ENCODE measurements around the gene LTA. TPM values are rescaled to one million over a fixed set of nuclear protein-coding genes. Genes with fewer than 3 reads are reported as not detected.

The LTA gene, protein sequence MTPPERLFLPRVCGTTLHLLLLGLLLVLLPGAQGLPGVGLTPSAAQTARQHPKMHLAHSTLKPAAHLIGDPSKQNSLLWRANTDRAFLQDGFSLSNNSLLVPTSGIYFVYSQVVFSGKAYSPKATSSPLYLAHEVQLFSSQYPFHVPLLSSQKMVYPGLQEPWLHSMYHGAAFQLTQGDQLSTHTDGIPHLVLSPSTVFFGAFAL
- total RNA-seq = under 1 TPM in 1 of 2 donors, not detected in 1; under 0.01 TPM

DNA sequence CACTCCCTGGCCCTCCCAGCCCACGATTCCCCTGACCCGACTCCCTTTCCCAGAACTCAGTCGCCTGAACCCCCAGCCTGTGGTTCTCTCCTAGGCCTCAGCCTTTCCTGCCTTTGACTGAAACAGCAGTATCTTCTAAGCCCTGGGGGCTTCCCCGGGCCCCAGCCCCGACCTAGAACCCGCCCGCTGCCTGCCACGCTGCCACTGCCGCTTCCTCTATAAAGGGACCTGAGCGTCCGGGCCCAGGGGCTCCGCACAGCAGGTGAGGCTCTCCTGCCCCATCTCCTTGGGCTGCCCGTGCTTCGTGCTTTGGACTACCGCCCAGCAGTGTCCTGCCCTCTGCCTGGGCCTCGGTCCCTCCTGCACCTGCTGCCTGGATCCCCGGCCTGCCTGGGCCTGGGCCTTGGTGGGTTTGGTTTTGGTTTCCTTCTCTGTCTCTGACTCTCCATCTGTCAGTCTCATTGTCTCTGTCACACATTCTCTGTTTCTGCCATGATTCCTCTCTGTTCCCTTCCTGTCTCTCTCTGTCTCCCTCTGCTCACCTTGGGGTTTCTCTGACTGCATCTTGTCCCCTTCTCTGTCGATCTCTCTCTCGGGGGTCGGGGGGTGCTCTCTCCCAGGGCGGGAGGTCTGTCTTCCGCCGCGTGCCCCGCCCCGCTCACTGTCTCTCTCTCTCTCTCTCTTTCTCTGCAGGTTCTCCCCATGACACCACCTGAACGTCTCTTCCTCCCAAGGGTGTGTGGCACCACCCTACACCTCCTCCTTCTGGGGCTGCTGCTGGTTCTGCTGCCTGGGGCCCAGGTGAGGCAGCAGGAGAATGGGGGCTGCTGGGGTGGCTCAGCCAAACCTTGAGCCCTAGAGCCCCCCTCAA is at the start of gene LTA:
TSS of gene LTA (plus strand) at position 249 of the 871 bp plus-strand sequence. CDS start at position 703, 454 bp downstream.

DNA sequence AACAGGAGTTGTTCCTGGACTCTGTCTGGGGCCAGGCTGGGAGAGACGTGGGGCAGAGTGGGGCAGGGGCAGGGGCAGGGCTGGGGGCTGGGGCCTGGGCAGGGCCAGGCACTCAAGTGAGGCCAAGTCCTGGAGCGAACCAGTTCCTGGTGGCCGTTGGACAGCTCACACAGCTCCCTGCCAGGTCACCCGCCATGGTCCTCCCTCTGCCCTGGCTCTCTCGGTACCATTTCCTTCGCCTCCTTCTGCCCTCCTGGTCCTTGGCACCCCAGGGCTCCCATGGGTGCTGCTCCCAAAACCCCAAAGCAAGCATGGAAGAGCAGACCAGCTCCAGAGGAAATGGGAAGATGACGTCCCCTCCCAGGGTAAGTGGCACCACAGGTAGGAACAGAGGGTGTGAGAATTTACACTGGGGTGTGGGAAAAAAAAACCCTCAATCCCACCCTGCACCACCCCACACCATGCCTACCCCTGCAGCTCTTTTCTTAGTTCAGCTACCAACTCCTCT is 43.2 kb upstream of the LTA start, which contains the start of gene MCCD1:
TSS of gene MCCD1 (plus strand) at position 142 of the 508 bp plus-strand sequence. CDS start at position 195, 53 bp downstream.

DNA sequence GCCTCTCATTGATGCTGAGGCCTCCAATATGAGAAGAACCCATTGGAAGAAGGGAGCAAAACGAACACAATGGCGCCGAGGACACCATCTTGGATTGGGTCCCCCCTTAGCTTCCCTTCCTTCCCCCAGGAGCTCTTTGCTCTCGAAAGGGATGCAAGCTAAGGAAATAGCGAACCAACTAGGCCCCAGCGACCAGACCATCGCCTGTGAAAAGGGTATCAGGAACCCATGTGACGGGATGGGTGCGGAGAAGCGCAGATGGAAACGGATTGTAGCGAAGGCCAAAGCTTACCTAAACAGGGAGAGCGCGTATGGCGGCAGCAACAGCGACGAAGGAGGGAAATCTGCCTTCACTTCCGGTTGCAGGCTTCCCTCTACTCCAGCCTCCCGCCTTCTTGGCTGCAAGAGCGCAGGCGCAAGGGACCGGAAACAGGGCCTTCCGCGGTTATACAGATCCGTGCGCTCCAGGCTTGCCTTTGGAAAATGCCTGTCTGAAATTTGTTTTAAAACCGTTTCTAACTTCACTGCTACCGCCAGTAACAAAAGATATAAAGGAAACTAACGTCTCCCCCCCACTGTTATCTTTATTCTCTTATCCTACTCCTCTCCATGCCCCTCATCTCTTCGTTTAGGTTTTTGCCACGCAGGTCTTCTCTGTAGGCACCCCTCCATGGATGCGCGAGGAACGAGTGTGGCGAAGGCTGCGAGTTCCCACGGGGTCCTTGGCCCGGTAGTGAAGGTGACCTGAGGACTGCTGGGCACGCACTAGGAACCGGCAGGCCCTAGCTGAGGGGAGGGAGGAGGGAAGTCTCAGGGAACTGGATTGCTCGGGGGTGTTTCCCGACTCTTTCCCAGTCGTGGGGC is 30.2 kb upstream of the LTA start, which contains the start of gene DDX39B:
TSS of gene DDX39B (minus strand) at position 346 of the 864 bp plus-strand sequence. CDS start 1,471 bp downstream, outside the sequence.

DNA sequence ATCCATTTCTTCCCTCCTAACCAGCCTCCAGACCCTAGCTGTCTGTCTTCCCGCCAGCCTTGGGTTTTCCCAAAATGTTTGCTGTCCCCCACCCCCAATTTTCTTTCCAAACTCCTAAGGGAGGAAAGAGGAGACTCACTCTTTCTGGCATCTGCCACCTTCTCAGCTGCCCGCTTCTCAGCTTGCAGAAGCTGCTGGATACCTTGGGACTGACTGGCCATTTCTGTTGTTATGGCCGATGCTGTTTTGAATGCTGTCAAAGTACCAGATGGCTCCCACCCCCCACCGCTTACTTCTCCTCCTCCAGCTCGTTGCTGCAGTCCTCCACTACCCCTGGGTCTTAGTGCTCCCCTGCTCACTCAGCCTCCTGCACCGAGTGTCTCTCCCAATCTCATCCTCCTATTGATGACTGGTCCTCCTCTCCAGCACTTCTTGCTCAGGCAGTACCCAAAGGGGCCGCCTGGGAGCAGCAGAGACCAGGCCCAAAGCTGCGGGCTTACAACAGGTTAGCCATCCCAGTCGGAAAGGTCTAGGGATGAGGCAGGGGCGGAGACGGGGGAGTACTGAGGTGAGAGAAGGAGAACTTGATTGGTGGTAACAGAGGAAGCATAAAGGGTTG is 25.6 kb upstream of the LTA start, which contains the start of gene ATP6V1G2:
TSS of gene ATP6V1G2 (minus strand) at position 270 of the 619 bp plus-strand sequence. CDS start at position 221, 49 bp downstream.

DNA sequence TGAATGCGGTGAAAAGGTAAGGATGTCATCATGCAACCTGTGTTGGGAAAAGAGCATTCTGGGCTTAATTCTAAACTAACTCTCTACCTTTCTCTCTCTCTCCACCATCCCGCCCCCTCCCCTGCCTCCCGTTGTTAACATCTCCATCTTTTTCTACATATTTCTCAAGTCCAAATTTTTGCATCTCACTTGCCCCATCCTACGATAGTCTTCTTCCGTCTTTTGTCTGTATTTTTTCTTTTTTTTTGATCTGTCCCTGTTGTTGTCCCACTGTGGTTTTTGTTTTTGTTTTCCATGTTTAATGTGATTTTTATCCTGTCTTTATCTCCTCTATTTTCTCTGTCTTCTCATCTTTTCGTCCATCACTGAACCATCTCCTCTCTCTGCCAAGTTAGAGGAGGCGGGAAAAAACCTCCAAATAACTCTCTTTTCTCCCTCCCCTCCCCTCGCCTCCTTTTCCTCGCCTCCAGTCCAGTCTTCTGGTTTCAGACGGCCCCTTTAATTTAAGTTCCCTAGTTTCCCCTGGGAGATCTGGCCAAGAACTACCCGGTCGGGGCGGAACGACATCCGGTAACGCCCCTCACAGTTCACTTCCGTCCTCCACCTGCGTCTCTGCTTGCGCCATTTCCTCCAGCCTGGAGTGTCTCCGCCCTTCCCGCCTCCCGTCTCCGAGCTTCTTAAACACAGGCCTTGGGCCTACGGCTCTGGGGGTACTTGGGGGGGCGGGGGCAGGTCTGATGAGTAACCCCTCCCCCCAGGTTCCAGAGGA is 24.9 kb upstream of the LTA start, which contains the start of gene NFKBIL1:
TSS of gene NFKBIL1 (plus strand) at position 651 of the 769 bp plus-strand sequence. CDS start at position 738, 87 bp downstream.

DNA sequence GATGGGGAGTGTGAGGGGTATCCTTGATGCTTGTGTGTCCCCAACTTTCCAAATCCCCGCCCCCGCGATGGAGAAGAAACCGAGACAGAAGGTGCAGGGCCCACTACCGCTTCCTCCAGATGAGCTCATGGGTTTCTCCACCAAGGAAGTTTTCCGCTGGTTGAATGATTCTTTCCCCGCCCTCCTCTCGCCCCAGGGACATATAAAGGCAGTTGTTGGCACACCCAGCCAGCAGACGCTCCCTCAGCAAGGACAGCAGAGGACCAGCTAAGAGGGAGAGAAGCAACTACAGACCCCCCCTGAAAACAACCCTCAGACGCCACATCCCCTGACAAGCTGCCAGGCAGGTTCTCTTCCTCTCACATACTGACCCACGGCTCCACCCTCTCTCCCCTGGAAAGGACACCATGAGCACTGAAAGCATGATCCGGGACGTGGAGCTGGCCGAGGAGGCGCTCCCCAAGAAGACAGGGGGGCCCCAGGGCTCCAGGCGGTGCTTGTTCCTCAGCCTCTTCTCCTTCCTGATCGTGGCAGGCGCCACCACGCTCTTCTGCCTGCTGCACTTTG is 3.3 kb downstream of the LTA start, which contains the start of gene TNF:
TSS of gene TNF (plus strand) at position 231 of the 567 bp plus-strand sequence. CDS start at position 408, 177 bp downstream.

DNA sequence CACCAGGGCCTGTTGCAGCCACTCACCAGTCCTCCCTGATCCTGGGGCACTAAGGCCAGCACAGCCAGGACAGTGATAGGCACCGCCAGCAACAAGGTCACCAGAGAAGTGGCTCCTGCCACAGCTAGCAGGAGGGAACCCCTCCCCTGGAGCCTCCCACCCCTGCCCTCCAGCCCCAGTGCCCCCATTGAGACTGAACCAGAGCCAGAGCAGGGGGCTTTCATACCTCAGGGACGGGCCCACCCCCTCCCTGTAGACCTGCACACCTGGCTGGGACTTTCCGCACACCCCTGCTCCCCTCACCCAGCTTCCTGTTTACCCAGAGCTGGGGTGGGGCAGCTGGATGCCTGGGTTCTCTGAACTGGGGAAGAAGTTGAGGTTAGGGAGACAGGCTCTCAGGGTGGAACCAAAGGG is 10.1 kb downstream of the LTA start, which contains the start of gene LTB:
TSS of gene LTB (minus strand) at position 195 of the 414 bp plus-strand sequence. CDS start at position 188, 7 bp downstream.

DNA sequence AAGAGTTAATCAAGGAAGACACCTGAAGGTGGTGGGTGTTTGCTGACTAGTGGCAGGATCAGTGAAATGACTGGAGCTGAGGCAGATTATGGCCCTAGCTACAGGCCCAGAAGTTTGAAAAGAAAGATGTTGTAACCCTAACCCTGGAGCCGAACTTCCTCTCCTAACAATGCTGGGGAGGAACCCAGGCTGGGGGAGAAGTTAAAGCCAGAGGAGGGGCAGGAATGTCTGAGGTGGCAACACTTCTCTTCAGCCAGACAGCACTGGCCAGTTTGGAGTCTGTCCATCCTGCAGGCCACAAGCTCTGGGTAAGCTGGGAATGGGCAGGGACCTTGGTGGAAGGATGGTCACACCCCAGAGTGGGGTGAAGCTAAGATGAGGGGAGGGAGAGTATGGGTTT is 13.9 kb downstream of the LTA start, which contains the start of gene LST1:
TSS of gene LST1 (plus strand) at position 270 of the 400 bp plus-strand sequence. CDS start 1,023 bp downstream, outside the sequence.

DNA sequence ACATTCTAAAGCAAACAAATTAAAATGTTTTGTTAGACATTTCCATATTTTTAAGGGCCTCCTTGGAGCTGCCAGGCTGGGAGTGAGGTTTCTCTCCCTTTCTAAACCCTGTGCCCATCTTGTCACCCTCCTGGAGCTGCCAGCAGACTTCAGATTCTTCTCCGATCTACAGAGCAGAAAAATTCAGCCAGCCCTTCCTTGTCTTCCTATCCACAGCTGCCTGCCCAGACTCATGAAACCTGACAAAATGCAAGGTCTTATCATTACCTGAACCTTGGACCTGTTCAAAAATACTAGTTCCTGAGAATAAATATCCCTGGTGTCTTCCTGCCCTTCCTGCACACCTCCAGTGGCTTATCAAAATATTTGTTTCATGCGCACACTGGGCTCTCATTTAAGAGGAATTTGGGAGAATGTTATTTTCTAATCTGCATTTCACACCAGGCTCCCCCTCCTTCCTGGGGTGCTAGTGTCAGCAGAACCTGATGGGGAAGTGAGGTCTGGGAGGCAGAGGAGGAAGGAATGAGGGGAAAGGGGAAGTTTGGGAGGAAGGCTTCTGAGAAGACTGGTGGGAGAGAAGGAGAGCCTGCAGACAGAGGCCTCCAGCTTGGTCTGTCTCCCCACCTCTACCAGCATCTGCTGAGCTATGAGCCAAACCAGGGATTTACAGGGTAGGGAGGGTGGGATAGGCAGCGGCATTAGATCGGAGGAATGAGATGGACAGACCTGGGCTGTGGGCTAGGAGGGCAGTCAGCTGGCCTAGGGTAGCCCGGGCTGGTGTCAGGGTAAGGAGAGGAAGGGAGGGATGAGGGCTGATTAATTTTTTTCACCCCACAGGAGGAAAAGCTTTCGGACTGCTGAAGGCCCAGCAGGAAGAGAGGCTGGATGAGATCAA is 42.8 kb downstream of the LTA start, which contains the start of gene AIF1:
TSS of gene AIF1 (plus strand) at position 551 of the 895 bp plus-strand sequence. CDS start at position 647, 96 bp downstream.

DNA sequence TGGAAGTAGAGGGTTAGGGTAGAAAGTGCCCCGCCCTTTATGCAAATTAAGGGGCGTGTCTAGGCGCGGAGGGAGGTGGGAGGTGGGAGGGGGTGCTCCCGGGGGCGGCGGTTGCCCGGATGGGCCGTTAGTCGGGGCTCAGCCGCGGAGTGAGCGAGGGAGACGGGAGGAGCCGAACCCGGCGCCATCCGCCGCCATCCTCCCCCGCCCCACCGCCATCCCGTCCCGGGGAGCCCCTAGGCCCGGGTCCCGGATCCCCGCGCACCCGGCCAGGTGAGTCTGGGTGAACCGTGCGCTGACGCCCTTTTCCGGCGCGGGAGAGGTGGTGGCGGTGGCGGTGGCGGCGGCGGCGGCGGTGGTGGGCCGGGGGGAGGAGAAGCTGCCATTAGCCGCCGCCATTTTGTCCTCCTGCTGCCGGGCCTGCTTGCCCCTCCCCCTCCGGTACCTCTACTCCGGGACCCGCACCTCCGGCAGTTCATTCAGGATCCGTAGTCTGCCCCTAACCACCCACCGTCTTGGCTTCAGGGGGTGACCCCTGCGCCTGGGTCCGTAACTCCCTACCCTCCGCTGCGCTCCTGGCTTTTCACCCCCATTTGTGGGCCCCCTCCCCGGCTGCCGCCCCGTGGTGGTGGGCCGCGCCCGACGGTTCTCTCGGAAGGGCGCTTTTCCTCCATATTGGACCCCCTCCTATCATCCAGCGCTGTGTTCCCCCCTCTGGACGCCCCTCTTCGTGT is 48.7 kb downstream of the LTA start, which contains the start of gene PRRC2A:
TSS of gene PRRC2A (plus strand) at position 130 of the 734 bp plus-strand sequence. CDS start 2,075 bp downstream, outside the sequence.

Small RNA genes lying within 50 kb of the gene (small RNA-seq; reads per million reads assigned to genes)
- gene SNORA38 = 185 to 388 reads per million in 2 donors
- 490 to 581 reads per million in 2 donors for gene SNORD117
- 0 reads per million in 2 donors for gene SNORD84
- 0 reads per million in 2 donors for gene UQCRHP1

Other genes with a start within 250 kb of the LTA start
- 1,000 to 10,000 TPM in 1 of 2 donors, 100 to 1,000 TPM in 1; 667 to 1,189 TPM for gene HLA-B, start 215.1 kb upstream of the LTA start, total RNA-seq
- 10 to 100 TPM; 52.0 to 60.6 TPM for gene MICA, start 168.7 kb upstream of the LTA start, total RNA-seq
- 10 to 100 TPM; 11.4 to 19.3 TPM for gene MICB, start 74.1 kb upstream of the LTA start, total RNA-seq
- not detected for gene MCCD1, start 43.3 kb upstream of the LTA start, total RNA-seq
- 100 to 1,000 TPM; 257 to 581 TPM for gene DDX39B, start 30.3 kb upstream of the LTA start, total RNA-seq
- gene ATP6V1G2, start 25.7 kb upstream of the LTA start, total RNA-seq = 1 to 10 TPM in 1 of 2 donors, under 1 TPM in 1; 0.33 to 1.0 TPM
- 10 to 100 TPM; 21.6 to 27.5 TPM for gene NFKBIL1, start 24.7 kb upstream of the LTA start, total RNA-seq
- gene TNF, start 3.3 kb downstream of the LTA start, total RNA-seq = under 1 TPM; under 0.01 to 0.34 TPM
- gene LTB, start 10.1 kb downstream of the LTA start, total RNA-seq = not detected
- not detected for gene LST1, start 14.0 kb downstream of the LTA start, total RNA-seq
- not detected for gene NCR3, start 20.7 kb downstream of the LTA start, total RNA-seq
- not detected for gene AIF1, start 42.9 kb downstream of the LTA start, total RNA-seq
- gene PRRC2A, start 48.4 kb downstream of the LTA start, total RNA-seq = 10 to 100 TPM; 68.5 to 72.3 TPM
- gene BAG6, start 80.4 kb downstream of the LTA start, total RNA-seq = 100 to 1,000 TPM; 125 to 160 TPM
- gene APOM, start 83.6 kb downstream of the LTA start, total RNA-seq = 1 to 10 TPM in 1 of 2 donors, under 1 TPM in 1; 0.33 to 1.0 TPM
- gene C6orf47, start 88.5 kb downstream of the LTA start, total RNA-seq = 10 to 100 TPM; 21.3 to 23.1 TPM
- gene GPANK1, start 92.7 kb downstream of the LTA start, total RNA-seq = 10 to 100 TPM; 13.1 to 17.3 TPM
- 100 to 1,000 TPM; 142 to 170 TPM for gene CSNK2B, start 93.8 kb downstream of the LTA start, total RNA-seq
- gene LY6G5B, start 97.7 kb downstream of the LTA start, total RNA-seq = 1 to 10 TPM in 1 of 2 donors, under 1 TPM in 1; 1.00 to 2.1 TPM
- gene LY6G5C, start 108.8 kb downstream of the LTA start, total RNA-seq = under 1 TPM; under 0.01 to 0.67 TPM
- 10 to 100 TPM; 47.0 to 53.0 TPM for gene ABHD16A, start 131.0 kb downstream of the LTA start, total RNA-seq
- not detected for gene LY6G6F, start 134.6 kb downstream of the LTA start, total RNA-seq
- not detected for gene LY6G6D, start 143.1 kb downstream of the LTA start, total RNA-seq
- gene LY6G6C, start 149.5 kb downstream of the LTA start, total RNA-seq = not detected
- not detected for gene MPIG6B, start 151.1 kb downstream of the LTA start, total RNA-seq
- 10 to 100 TPM; 10.3 to 22.0 TPM for gene DDAH2, start 157.0 kb downstream of the LTA start, total RNA-seq
- 100 to 1,000 TPM; 511 to 845 TPM for gene CLIC1, start 164.2 kb downstream of the LTA start, total RNA-seq
- gene MSH5, start 167.7 kb downstream of the LTA start, total RNA-seq = 10 to 100 TPM; 17.6 to 22.0 TPM
- 1 to 10 TPM in 1 of 2 donors, under 1 TPM in 1; 0.69 to 1.7 TPM for gene SAPCD1, start 190.4 kb downstream of the LTA start, total RNA-seq
- gene VWA7, start 205.0 kb downstream of the LTA start, total RNA-seq = not detected
- 10 to 100 TPM; 58.5 to 66.6 TPM for gene VARS1, start 223.5 kb downstream of the LTA start, total RNA-seq
- 10 to 100 TPM; 41.0 to 61.6 TPM for gene LSM2, start 234.7 kb downstream of the LTA start, total RNA-seq
- under 1 TPM; 0.67 to 0.69 TPM for gene HSPA1L, start 243.0 kb downstream of the LTA start, total RNA-seq
- gene HSPA1A, start 243.3 kb downstream of the LTA start, total RNA-seq = 100 to 1,000 TPM in 1 of 2 donors, 10 to 100 TPM in 1; 55.7 to 144 TPM